Fibroblast of lung (primary cell): ENCODE measurements around the gene INPP5A. TPM values are rescaled to one million over a fixed set of nuclear protein-coding genes. Genes with fewer than 3 reads are reported as not detected.

ENCODE experiments used
- DNase-seq, 2 donors: peaks; one replicate each; pipeline versions ENCODE4 v3.0.0 to v3.0.0-alpha.2; 2010; ENCODE audit warnings: low read depth in 2 of 2
- H2AFZ ChIP-seq: 2 replicates; pipeline ENCODE4 v1.5.1; 2012; ENCODE audit warnings: low read length, control low read depth, inconsistent platforms
- H3K27ac ChIP-seq: 2 replicates; pipeline ENCODE4 v1.5.1; 2011; ENCODE audit warnings: low read length, control low read depth; ENCODE audit not compliant: insufficient read depth
- H3K27me3 ChIP-seq: 2 replicates; pipeline ENCODE4 v1.5.1; 2011; ENCODE audit warnings: mild to moderate bottlenecking, low read length; ENCODE audit not compliant: control insufficient read depth, insufficient read depth
- H3K36me3 ChIP-seq: 2 replicates; pipeline ENCODE4 v1.5.1; 2011; ENCODE audit warnings: low read length; ENCODE audit not compliant: control insufficient read depth, insufficient read depth
- H3K4me1 ChIP-seq: 2 replicates; pipeline ENCODE4 v1.5.1; 2011; ENCODE audit warnings: low read length; ENCODE audit not compliant: control insufficient read depth, insufficient read depth; ENCODE audit errors: extremely low read depth
- H3K4me2 ChIP-seq: 2 replicates; pipeline ENCODE4 v1.5.1; 2011; ENCODE audit warnings: low read length, control low read depth; ENCODE audit not compliant: insufficient read depth; ENCODE audit errors: extremely low read depth
- H3K4me3 ChIP-seq, 4 experiments: fragments of 200-600 bp in 1 of 4; sonication (generic) in 1 of 4; replicated peaks in 1 of 4; 2 replicates each; pipeline ENCODE4 v1.5.1; 2011 to 2016; ENCODE audit warnings: low read length in 4 of 4, low read depth in 3 of 4, mild to moderate bottlenecking in 3 of 4, control low read depth in 2 of 4, inconsistent platforms in 1 of 4, mixed read lengths in 1 of 4; ENCODE audit not compliant: insufficient read depth in 1 of 4; ENCODE audit errors: control extremely low read depth in 1 of 4
- H3K79me2 ChIP-seq: 2 replicates; pipeline ENCODE4 v1.5.1; 2012; ENCODE audit warnings: mild to moderate bottlenecking, low read length, inconsistent platforms; ENCODE audit not compliant: control insufficient read depth, insufficient read depth
- H3K9ac ChIP-seq: 2 replicates; pipeline ENCODE4 v1.5.1; 2011; ENCODE audit warnings: mild to moderate bottlenecking, low read length, control low read depth; ENCODE audit not compliant: insufficient read depth
- H3K9me3 ChIP-seq: 2 replicates; pipeline ENCODE4 v1.5.1; 2012; ENCODE audit warnings: low read depth, low read length; ENCODE audit not compliant: control insufficient read depth, insufficient read depth
- H4K20me1 ChIP-seq: 2 replicates; pipeline ENCODE4 v1.5.1; 2011; ENCODE audit warnings: low read length; ENCODE audit not compliant: control insufficient read depth, insufficient read depth; ENCODE audit errors: extremely low read depth
- EZH2 ChIP-seq: IDR thresholded peaks from 2 replicates; pipeline ENCODE4 v1.5.1; 2012; ENCODE audit warnings: low read length, control low read depth, mild to moderate bottlenecking; ENCODE audit errors: missing control alignments
- polyA plus RNA-seq, 2 donors: library from polyadenylated mRNA; depleted of rRNA in 1 of 2; stranded (reverse) in 1 of 2; unstranded in 1 of 2; fragments of >200 nt; gene quantifications; 2 replicates each; pipeline ENCODE4 v1.2.1, GENCODE V29; 2011 to 2012; ENCODE audit warnings: missing spikeins in 1 of 2
- total RNA-seq: library from RNA; depleted of rRNA; stranded (reverse); fragments of >200 nt; gene quantifications from 2 replicates; pipeline ENCODE4 v1.2.1, GENCODE V29; 2014
- TF ChIP-seq, protein P1 (sequence below), 2 donors: IDR thresholded peaks in 1 of 2; conservative IDR thresholded peaks in 1 of 2; 1 replicate in 1 of 2; 2 replicates in 1 of 2; pipeline ENCODE4 v1.5.1; 2011 to 2012; ENCODE audit warnings: low read length in 2 of 2, control low read depth in 1 of 2, inconsistent platforms in 1 of 2, low read depth in 1 of 2, mild to moderate bottlenecking in 1 of 2

Gene INPP5A
- total and polyA plus RNA-seq, 2 donors (not counting 1 experiment from before 2014, with no cell fraction given): 24.6 to 39.9 TPM

DNA sequence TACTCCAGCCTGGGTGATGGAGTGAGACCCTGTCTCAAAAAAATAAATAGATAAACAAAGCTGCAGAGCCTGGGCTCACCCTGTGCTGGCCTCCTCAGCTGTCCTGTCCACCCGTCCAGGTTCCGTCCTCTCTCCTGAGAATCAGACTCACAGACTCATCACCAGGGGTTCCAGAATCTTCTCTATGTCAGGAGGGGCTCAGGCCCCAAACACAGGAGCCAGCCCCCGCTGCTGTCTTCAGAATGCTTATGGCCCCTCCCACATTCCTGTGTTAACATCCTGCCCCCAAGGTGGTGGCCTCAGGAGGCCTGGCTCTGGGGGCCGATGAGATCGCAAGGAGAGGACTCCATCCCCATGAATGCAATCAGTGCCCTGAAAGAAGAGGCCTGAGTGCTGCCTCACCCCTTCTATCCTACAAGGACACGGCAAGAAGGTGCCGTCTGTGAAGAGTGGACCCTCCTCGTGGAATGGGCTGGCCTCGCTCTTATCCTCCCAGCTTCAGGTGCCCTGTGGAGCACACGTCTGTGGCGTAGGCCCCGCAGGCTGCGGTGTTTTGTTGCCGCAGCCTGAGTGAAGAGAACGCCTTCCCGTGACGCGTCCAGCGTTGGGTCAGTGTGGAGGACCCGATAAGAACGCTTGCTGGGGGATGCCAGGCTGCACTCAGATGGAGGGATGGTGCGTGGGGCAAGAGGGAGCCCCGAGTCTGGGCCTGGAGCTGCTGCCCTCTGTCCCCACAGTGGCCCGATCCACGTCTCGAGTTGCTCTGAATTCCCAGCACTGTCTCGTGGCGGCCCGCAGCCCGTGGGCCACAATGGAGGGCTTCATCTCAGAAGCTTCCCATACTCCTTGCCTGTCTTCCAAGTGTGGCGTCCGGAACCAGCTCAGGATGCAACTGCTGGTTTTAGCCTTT, 77.1 kb downstream of the INPP5A start:
- TF ChIP-seq, protein P1, sequence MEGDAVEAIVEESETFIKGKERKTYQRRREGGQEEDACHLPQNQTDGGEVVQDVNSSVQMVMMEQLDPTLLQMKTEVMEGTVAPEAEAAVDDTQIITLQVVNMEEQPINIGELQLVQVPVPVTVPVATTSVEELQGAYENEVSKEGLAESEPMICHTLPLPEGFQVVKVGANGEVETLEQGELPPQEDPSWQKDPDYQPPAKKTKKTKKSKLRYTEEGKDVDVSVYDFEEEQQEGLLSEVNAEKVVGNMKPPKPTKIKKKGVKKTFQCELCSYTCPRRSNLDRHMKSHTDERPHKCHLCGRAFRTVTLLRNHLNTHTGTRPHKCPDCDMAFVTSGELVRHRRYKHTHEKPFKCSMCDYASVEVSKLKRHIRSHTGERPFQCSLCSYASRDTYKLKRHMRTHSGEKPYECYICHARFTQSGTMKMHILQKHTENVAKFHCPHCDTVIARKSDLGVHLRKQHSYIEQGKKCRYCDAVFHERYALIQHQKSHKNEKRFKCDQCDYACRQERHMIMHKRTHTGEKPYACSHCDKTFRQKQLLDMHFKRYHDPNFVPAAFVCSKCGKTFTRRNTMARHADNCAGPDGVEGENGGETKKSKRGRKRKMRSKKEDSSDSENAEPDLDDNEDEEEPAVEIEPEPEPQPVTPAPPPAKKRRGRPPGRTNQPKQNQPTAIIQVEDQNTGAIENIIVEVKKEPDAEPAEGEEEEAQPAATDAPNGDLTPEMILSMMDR (conservative IDR thresholded peaks at IDR 0.05 in 1 of 2, IDR thresholded peaks at IDR 0.05 in 1 of 2; ENCODE audit: low read depth in 1 of 2, low read length in 2 of 2): no peak
- no peak for TF ChIP-seq EZH2
- Histone ChIP-seq H4K20me1 (no peaks in the 10 kb centered on the region), H2AFZ (no peak overlapping the region), H3K27me3 (no peaks in the 10 kb centered on the region), H3K9ac (no peak overlapping the region), H3K4me3 (no peak overlapping the region), H3K9me3 (no peaks in the 10 kb centered on the region), H3K27ac (no peak overlapping the region), H3K4me1 (no peaks in the 10 kb centered on the region), H3K4me2 (no peak overlapping the region), H3K36me3 (no peaks in the 10 kb centered on the region), H3K79me2 (no peaks in the 10 kb centered on the region)
- DNase-seq: no peak

DNA sequence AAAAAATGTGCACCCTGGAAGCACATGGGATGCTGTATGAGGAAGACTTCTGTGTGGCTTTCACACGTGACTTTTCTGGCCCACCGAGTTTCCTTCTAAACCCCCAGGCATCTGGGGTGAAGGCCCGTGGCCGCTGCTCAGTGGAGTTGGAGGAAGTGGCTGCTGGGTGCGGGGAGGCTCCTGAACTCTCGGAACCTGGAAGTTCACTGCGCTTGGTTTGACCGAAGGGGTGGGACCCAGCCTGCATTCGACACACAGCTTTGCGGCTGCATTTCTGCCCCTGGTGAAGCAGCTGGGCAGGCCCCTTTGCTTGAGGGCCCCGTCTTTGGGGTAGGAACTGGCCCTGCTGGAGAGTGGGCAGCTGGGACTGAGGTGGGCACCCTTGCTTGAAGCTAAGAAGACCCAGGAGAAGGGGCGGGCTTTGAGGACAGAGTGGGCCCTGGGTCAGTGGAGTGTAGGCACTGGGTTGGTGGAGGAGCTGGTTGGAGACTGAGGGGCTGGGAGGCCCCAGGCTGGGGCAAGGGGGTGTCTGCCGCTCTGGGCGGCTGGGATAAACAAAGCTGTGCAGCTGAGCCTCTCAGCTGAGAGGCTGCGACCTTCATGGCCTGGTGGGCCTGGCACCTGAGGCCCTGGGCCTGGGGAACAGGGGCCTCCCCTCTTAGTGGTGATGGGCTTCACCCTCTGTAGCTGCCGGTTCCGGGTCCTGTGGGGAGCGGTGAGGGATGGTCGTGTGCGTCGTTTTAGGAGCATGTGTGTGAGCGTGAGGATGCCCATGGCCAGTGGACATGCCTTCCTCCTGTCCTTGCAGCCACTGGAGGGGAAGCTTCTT, 78.0 kb downstream of the INPP5A start:
- DNase-seq: no peak
- no peaks in the 10 kb centered on the region for H3K27me3 ChIP-seq
- H3K9me3 ChIP-seq: no peaks in the 10 kb centered on the region
- no peak overlapping the region for H3K9ac ChIP-seq
- H3K27ac ChIP-seq: no peak overlapping the region
- no peaks in the 10 kb centered on the region for H3K79me2 ChIP-seq
- H4K20me1 ChIP-seq: no peaks in the 10 kb centered on the region
- H2AFZ ChIP-seq: no peak overlapping the region
- H3K36me3 ChIP-seq: no peaks in the 10 kb centered on the region
- TF ChIP-seq, protein P1 (conservative IDR thresholded peaks at IDR 0.05 in 1 of 2, IDR thresholded peaks at IDR 0.05 in 1 of 2; ENCODE audit: low read depth in 1 of 2, low read length in 2 of 2): no peak
- TF ChIP-seq EZH2: no peak
- no peak overlapping the region for H3K4me2 ChIP-seq
- H3K4me3 ChIP-seq: no peak overlapping the region
- H3K4me1 ChIP-seq: no peaks in the 10 kb centered on the region
